Stimulated activated CD8-positive, alpha-beta memory T cell treated with anti-CD3 and anti-CD28 coated beads, Interleukin-4, amount 100 ng/mL, for 4 hours (primary cell): ENCODE results near the gene CENPB.
"Not testable (repeated sequence)": the region's sequence is repeated elsewhere in the genome, so short reads cannot be mapped to it uniquely, and the experiment has no call there.

Source experiments
- DNase-seq, 2 donors: peaks; one replicate each; pipeline ENCODE4 v3.0.0-alpha.2; 2020; ENCODE audit warnings: low read depth in 2 of 2, low spot score in 1 of 2

Gene CENPB

GRCh38 chr20:3789201-3789600 lies 2.7 kb upstream of the CENPB start:
- DNase-seq, result not testable (repeated sequence)

GRCh38 chr20:3788685-3789155 lies 2.2 kb upstream of the CENPB start:
- DNase-seq, result no peak

- no peak for DNase-seq
These were observed 929 bp upstream of the CENPB start for GRCh38 chr20:3787324-3788014.

GRCh38 chr20:3786126-3786484 lies 435 bp downstream of the CENPB start:
- DNase-seq, result no peak

- no peak for DNase-seq
These were observed 1.1 kb downstream of the CENPB start for GRCh38 chr20:3785240-3786125.

GRCh38 chr20:3784863-3785239 lies 1.7 kb downstream of the CENPB start:
- no peak for DNase-seq

DNA sequence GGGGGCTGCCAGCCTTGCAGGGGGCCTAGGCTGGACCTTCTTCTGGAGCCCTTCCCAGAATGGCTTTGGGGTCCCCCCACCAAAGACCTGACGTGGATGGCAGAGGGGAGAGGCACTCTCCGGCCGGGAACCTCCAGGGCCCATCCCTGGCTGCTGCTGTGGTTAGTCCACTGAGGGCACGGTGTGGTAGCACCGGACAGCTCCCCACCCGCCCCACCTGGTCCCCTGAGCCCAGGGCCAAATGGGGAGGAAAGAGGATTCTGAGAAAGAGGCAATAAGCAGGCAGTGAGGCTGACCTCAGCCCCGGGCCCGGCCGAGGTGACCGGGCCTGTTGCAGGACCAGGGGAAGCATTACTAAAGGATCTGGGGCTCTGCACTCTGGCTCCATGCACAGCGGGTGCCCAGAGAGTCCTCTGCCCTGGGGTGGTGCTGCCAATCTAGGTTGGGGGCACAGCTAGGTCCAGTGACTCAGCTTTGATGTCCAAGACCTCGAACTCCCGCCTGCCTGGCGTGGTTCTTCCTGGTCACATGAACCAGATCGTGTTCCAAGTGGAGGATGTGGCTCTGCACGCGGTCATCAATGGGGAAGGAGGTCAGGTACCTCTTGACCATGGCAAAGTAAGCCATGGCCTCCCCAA lies 2.2 kb downstream of the CENPB start:
- no peak for DNase-seq

DNA sequence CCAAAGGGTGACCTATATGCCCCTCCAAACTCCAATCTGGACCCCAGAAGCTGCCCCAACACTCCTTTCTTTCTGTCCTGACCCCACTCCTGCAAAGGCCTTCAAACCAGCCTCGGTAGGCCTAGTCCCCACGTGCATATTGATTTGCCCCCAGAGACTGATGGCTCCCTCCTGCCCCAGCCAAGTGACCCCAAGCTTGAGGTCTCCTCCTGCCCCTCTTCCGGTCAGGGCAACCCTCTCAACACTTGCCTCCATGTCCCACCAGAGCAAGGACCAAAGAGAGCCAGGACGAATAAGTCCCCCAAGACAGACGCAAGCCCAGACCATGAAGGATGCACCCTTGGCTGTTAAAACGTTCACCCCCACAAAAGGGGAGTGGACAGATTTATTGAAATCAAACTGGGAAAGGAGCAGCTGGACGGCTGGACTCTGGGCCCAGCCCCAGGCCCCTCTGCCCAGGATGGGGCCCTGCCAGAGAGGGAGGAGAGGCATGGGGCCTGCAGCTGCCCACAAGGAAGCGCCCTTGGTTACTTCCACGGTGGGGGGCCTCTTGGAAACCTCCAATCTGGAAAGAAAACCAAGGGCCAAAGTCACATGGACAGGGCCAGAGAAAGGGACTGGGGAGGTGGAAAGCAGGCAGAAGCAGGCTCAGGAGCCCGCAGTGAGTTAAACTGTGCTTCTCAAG lies 2.9 kb downstream of the CENPB start:
- no peak for DNase-seq

- no peak for DNase-seq
These were observed 3.5 kb downstream of the CENPB start for GRCh38 chr20:3783068-3783489.

GRCh38 chr20:3782597-3782996 lies 3.9 kb downstream of the CENPB start:
- DNase-seq, result no peak

DNA sequence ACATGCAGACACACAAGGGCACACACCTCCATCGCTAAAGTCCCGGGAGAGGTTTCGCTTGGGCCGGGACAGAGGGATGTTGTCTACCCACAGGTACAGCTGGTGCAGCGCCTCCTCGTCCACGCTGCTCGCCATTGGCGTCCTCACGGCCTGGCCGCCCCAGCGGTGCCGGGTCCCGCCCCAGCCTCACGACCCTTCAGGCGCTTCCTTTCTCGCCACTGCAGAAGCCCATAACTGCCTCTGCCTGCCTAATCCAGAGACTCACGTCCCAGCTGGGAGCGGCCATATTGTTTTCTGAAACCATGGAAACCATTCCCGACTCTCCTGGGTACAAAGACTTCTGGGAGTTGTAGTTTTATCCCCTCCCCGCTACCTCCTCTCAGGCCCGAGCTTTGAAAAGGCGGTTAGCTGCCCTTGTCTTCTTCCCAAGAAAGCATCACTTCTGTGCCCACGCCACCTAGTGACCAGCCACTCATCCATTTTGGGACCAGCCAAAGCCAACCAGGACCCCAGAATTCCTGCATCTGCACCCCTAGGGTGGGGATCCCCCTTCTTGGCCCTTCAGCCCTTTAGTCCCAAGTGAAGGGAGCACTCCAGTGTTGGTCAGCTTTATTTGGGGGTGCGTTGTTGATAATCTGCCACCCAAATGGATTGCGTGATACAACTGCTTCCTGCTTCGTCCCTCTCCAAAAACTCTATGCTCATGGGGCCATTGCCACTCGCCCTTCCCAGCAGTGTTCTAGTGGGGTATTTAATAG lies 5.2 kb downstream of the CENPB start, which contains the start of gene SPEF1:
Gene SPEF1, minus strand, starts transcription at position 296 of the 758 bp plus-strand sequence. Its CDS starts 161 bp downstream, at position 135.
- DNase-seq, result no peak

- no peak for DNase-seq
These were observed 7.6 kb downstream of the CENPB start for GRCh38 chr20:3778976-3779375.

GRCh38 chr20:3777716-3778629 lies 8.6 kb downstream of the CENPB start:
- no peak for DNase-seq

DNA sequence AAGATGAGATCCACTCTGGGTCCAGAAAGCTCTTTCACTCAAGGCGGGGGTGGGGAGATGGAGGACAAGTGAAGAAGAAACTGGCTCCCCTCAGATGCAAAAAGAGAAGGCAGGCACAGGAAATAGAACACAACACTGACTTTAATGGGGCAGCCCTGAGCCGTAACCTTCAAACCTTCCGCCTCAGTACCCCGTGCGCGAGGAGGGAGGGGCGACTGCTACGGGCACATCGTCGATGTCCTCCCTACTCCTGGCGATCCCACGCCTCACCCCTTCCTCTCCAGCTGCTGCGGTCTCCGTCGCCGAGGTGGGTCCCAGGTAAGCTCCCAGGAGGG lies 9.2 kb downstream of the CENPB start:
- no peak for DNase-seq

GRCh38 chr20:3775457-3776108 lies 11.0 kb downstream of the CENPB start:
- DNase-seq, result no peak

- DNase-seq, result no peak
These were observed 14.9 kb downstream of the CENPB start for GRCh38 chr20:3771552-3772058.

DNA sequence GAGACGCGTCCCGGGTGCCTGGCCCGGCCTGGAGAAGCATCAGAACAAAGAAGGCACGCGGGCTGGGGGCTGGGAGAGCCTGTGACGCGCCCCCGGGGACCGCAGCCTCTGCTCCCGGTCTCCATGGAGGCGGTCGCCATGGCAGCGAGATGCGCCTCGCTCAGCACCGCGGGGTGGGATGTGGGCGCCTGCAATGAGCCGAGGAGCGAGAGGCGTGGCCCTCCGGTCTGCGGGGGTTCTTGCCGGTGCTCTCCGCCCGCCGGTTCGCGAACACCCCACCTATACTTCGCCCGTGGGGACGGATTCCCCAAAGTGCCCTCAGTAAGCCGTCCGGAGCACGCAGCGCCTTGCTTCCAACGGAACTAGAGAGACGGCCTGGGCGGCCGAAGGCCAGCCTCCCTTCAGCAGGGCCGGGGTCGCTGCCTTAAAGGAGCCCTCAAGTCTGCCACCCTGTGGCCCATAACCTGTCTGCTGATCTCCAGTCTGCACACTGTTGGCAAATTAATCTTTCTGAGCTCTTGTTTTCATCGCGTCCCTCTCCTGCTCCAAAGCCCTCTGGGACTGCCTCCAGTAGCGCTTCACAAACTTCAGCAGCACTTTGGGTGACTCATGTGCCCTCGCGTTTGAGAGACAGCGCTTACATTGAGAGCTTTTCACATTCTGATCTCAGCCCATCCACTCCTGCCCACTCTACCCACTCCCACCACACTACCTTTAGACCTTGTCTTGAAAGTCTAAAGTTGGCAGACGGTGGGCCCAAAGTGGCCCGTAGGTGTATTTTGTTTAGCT lies 18.0 kb downstream of the CENPB start:
- DNase-seq, result peak; percentile 59 to 72
